AG09309 (cell line): ENCODE results near the gene LMCD1.

Experiments used
- DNase-seq: peaks from one replicate; pipeline ENCODE4 v3.0.0-alpha.2; 2010; ENCODE audit warnings: low read depth
- H3K4me3 ChIP-seq: 2 replicates; pipeline ENCODE4 v1.5.1; 2011; ENCODE audit warnings: mild to moderate bottlenecking, low read depth, low read length, moderate library complexity; ENCODE audit not compliant: control insufficient read depth
- TF ChIP-seq, protein P1 (sequence below): IDR thresholded peaks from 2 replicates; pipeline ENCODE4 v1.5.1; 2011; ENCODE audit warnings: mild to moderate bottlenecking, low read depth, low read length, inconsistent platforms; ENCODE audit not compliant: insufficient read depth, control insufficient read depth; ENCODE audit errors: missing control alignments

Gene LMCD1

DNA sequence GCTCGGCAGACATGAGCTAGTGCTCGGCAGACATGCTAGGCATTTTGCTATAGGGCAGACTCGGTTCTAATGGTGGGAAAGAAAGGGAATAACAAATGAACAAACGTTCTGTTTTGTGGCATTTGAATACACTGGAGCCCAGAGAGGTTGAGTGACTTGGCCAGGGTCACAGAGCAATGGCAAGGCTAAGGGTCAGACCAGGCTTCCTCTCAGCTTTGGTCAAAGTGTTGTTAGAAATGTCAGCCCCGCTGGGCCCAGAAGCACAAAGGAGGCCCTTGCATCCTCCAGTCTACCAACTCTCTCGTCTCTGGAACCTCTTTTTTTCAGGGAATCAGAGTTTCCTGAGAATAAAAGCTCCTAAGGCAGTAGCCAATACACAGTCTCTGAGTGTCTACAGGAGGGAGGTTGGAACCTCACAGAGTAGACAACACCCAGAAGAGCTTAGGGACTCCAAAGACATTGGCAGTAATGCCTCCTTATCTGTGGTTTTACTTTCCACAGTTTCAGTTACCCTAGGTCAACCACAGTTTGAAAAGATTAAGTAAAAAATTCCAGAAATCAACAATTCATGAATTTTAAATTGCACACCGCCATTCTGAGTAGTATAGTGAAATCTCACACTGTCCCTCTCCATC is 95.7 kb downstream of the LMCD1 start:
- H3K4me3 ChIP-seq, result no peak overlapping the region
- TF ChIP-seq, protein P1, sequence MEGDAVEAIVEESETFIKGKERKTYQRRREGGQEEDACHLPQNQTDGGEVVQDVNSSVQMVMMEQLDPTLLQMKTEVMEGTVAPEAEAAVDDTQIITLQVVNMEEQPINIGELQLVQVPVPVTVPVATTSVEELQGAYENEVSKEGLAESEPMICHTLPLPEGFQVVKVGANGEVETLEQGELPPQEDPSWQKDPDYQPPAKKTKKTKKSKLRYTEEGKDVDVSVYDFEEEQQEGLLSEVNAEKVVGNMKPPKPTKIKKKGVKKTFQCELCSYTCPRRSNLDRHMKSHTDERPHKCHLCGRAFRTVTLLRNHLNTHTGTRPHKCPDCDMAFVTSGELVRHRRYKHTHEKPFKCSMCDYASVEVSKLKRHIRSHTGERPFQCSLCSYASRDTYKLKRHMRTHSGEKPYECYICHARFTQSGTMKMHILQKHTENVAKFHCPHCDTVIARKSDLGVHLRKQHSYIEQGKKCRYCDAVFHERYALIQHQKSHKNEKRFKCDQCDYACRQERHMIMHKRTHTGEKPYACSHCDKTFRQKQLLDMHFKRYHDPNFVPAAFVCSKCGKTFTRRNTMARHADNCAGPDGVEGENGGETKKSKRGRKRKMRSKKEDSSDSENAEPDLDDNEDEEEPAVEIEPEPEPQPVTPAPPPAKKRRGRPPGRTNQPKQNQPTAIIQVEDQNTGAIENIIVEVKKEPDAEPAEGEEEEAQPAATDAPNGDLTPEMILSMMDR, result no peak
- no peak for DNase-seq

DNA sequence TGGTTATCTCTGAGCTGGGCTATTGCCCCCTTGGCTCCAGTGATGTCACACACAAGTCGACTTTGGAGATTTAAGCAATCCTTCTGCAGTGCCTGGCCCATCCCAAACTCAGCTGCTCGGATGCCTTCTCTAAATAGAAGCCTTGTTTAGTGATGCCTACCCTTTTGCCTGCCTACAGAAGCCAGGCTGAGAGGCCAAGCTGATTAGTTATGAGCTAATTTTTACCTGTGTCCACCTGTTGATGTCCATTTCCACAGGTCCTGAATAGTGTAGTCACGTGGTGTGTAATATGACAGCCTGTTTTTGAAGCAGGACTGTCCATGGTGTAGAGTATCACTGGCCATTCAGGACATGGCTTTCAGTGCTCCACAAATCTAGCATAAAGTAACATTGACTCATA is 97.5 kb downstream of the LMCD1 start:
- no peak for DNase-seq
- TF ChIP-seq, protein P1, result no peak
- no peak overlapping the region for H3K4me3 ChIP-seq

DNA sequence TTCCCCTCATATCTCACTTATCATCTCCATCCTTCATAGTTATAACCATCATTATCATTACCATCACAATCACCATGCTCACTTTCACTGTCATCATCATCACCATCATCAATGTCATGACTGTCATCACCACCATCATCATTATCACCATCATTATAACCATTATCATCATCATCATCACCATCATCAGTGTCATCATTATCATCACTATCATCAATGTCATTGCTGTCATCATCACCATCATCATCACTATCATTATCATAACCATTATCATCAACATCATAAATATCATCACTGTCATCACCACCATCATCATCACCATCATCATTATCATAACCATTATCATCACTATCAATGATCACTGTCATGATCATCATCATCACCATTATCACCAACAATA is 98.8 kb downstream of the LMCD1 start:
- no peak overlapping the region for H3K4me3 ChIP-seq
- no peak for DNase-seq
- TF ChIP-seq, protein P1, result no peak

DNA sequence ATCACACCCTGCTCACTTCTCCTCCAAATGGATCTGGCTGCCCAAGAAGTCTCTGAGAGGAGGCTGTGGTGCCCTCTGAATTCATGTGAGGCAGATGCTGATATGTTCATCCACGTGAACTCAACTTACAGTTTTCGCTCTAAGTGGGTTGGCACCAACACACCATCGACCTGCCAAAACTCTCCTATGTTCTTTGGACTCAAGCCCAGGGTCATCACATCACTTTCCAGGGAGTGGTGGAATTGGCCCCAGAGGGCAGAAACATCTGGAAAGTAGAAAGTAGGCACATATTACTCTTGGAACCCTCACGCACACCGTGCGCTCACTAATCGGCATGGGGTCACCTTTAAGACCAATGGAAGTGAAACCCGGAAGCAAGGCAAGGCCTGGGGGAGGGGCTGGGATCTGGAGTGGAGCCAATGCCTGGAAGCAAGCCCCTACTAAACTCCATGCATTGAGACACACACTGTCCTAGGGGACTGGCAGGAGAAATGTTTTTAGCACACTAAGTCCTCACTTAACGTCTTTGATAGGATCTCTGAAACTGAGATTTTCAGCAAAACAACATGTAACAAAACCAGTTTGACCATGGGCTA is 101.6 kb downstream of the LMCD1 start:
- DNase-seq, result no peak
- H3K4me3 ChIP-seq, result no peak overlapping the region
- TF ChIP-seq, protein P1, result no peak

DNA sequence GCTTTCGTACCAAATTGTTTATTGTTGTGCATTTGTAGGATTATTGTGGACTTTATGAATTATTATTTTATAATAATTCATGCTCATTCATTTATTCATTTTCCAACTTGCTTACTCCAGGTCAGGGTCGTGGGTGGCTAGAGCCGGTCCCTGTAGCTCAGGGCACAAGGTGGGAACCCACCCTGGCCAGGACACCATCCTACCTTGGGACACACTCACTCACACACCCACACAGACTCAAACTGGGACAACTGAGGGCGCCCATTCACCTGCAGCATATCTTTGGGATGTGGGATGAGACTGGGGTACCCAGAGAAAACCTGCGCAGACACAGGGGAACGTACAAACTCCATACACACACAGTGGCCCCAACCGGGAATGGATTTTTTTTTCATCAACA is 102.4 kb downstream of the LMCD1 start:
- no peak for DNase-seq
- H3K4me3 ChIP-seq, result no peak overlapping the region
- TF ChIP-seq, protein P1, result no peak

DNA sequence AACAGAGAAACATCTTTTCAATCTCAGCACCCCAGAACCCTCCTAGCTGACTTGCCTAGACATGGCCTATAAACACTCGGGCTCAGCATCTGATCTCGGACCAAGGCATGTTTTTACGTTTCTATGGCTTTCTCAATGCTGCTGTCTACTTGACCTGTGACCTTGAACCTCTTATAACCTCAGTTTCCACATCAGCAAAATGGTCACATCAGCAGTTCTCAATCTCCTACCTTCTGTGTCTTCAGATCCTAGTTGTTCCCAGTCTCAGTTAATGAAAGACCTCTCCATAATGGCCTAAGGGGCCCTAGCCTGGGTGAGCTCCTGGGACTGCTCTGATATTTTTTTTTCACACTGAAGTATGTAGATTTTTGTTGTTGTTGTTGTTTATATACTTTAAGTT is 103.4 kb downstream of the LMCD1 start:
- TF ChIP-seq, protein P1, result no peak
- DNase-seq, result no peak

DNA sequence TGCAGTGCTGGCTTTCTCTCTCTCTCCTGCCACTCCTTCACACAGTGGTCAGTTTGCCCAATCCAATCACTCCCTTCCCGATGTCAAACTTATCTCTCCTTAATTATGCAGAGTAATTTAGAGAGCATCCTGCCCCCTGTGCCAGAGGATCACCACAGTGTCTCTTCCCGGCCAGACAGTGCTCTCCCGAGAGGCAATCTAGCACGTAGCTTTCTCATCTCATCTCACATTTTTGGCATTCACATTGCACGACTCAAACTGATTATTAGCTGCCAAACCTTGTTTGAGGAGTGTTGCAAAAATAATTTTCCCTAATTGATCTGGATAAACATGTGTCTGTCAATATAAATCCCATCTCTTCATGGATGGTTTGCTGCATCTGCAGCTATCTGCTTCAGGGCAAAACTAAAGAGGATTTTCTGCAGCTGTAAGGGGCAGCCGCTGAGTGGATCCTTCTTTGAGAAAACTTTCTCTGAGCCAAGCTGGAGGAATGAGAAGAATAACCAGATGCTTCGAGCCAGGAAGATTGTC is 105.1 kb downstream of the LMCD1 start:
- DNase-seq, result no peak
- H3K4me3 ChIP-seq, result no peak overlapping the region
- TF ChIP-seq, protein P1, result no peak

More for the DNA sequence above, 103.4 kb downstream of the LMCD1 start:
- H3K4me3 ChIP-seq, result no peak overlapping the region
